ENCODE data around the gene MDM2. TPM values are rescaled to one million over a fixed set of nuclear protein-coding genes. Genes with fewer than 3 reads are reported as not detected.

Gene MDM2
- total RNA-seq, 1 donor from 2014 or later = 36.0 TPM

GRCh38 chr12:68823696-68824095 lies 15.7 kb downstream of the MDM2 start:
- Histone ChIP-seq H3K4me1 (peaks cover 22% of the 10 kb centered on the region), H3K9me3 (replicated peaks) (no peaks in the 10 kb centered on the region), H3K36me3 (peaks cover 96% of the 10 kb centered on the region), H3K4me3 (no peak overlapping the region), H3K27me3 (ENCODE audit: low read depth) (no peaks in the 10 kb centered on the region), H3K27ac (replicated peaks) (no peak overlapping the region)
- TF ChIP-seq, protein P1, sequence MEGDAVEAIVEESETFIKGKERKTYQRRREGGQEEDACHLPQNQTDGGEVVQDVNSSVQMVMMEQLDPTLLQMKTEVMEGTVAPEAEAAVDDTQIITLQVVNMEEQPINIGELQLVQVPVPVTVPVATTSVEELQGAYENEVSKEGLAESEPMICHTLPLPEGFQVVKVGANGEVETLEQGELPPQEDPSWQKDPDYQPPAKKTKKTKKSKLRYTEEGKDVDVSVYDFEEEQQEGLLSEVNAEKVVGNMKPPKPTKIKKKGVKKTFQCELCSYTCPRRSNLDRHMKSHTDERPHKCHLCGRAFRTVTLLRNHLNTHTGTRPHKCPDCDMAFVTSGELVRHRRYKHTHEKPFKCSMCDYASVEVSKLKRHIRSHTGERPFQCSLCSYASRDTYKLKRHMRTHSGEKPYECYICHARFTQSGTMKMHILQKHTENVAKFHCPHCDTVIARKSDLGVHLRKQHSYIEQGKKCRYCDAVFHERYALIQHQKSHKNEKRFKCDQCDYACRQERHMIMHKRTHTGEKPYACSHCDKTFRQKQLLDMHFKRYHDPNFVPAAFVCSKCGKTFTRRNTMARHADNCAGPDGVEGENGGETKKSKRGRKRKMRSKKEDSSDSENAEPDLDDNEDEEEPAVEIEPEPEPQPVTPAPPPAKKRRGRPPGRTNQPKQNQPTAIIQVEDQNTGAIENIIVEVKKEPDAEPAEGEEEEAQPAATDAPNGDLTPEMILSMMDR (IDR thresholded peaks at IDR 0.05; ENCODE audit: borderline replicate concordance) = no peak
- no peak for DNase-seq
- intact Hi-C loops (cut with micrococcal nuclease) = no loop called here

- DNase-seq = no peak
- peaks cover 22% of the 10 kb centered on the region for H3K4me1 ChIP-seq
- no peaks in the 10 kb centered on the region for H3K27me3 ChIP-seq (ENCODE audit: low read depth)
- intact Hi-C loops (cut with micrococcal nuclease) = no loop called here
- no peaks in the 10 kb centered on the region for H3K9me3 ChIP-seq (replicated peaks)
- TF ChIP-seq, protein P1 (IDR thresholded peaks at IDR 0.05; ENCODE audit: borderline replicate concordance) = no peak
- no peak overlapping the region for H3K27ac ChIP-seq (replicated peaks)
- peaks cover 97% of the 10 kb centered on the region for H3K36me3 ChIP-seq
- no peak overlapping the region for H3K4me3 ChIP-seq
Measured at GRCh38 chr12:68824131-68824530, 16.2 kb downstream of the MDM2 start.

DNA sequence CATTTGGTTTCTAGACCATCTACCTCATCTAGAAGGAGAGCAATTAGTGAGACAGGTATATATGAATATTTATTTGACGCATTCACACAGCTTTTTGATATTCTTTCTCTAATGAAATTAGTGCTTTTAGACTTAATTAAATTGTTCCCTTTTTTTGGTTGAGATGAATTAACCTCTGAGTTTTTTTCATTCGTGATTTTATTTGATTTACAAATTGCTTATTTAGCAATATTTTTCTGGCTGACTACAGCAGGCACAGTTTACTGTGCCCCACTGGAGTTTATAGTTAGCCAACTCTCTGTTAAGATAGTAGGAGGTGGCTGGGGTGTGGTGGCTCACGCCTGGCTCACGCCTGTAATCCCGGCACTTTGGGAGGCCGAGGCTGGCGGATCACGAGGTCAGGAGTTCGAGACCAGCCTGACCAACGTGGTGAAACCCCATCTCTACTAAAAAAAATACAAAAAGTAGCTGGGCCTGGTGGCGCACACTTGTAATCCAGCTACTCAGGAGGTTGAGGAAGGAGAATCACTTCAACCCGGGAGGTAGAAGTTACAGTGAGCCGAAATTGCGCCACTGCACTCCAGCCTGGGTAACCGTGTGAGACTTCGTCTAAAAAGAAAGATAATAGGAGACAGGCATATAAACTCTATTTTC lies 16.7 kb downstream of the MDM2 start:
- H3K27me3 ChIP-seq (ENCODE audit: low read depth) = no peaks in the 10 kb centered on the region
- TF ChIP-seq, protein P1 (IDR thresholded peaks at IDR 0.05; ENCODE audit: borderline replicate concordance) = no peak
- no peaks in the 10 kb centered on the region for H3K9me3 ChIP-seq (replicated peaks)
- no peak overlapping the region for H3K4me3 ChIP-seq
- peaks cover 22% of the 10 kb centered on the region for H3K4me1 ChIP-seq
- no peak overlapping the region for H3K27ac ChIP-seq (replicated peaks)
- no peak for DNase-seq
- intact Hi-C loops (cut with micrococcal nuclease) = no loop called here
- H3K36me3 ChIP-seq = peaks cover 97% of the 10 kb centered on the region

DNA sequence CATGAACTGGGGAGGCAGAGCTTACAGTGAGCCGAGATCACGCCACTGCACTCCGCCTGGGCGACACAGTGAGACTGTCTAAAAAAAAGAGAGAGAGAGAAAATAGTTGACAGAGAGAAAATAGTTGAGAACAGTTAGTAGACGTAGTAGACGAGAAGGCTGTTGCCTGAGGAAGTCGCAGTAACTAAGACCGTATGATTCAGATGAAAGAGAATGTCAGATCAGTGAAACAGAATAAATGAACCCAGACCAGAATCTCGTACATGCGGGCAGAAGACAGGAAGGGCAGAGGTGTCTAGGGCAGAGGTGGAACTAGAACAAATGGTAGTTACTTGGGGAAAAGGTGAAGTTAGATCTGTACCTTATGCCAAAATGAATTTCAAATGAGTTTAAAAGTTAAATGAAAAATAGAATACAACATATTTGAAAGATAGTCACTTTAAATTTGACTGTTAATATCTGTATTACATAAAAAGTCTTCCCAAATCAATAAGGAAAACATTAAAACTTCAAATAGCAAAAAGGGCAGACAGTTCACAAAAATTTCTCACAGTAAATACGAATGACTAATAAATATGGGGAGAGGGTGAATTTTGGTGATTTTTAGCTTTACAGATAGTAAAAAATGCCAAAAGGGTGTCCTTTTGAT lies 17.7 kb downstream of the MDM2 start:
- Histone ChIP-seq H3K27ac (replicated peaks) (no peak overlapping the region), H3K27me3 (ENCODE audit: low read depth) (no peaks in the 10 kb centered on the region), H3K9me3 (replicated peaks) (no peaks in the 10 kb centered on the region), H3K36me3 (peaks cover 95% of the 10 kb centered on the region), H3K4me3 (no peak overlapping the region), H3K4me1 (peaks cover 22% of the 10 kb centered on the region)
- TF ChIP-seq, protein P1 (IDR thresholded peaks at IDR 0.05; ENCODE audit: borderline replicate concordance) = no peak
- intact Hi-C loops (cut with micrococcal nuclease) = no loop called here
- no peak for DNase-seq

- Histone ChIP-seq H3K27ac (replicated peaks) (no peak overlapping the region), H3K4me3 (no peak overlapping the region), H3K27me3 (ENCODE audit: low read depth) (no peaks in the 10 kb centered on the region), H3K9me3 (replicated peaks) (no peaks in the 10 kb centered on the region), H3K36me3 (peaks cover 90% of the 10 kb centered on the region), H3K4me1 (peaks cover 10% of the 10 kb centered on the region)
- DNase-seq = no peak
- intact Hi-C loops (cut with micrococcal nuclease) = no loop called here
- TF ChIP-seq, protein P1 (IDR thresholded peaks at IDR 0.05; ENCODE audit: borderline replicate concordance) = no peak
Measured at GRCh38 chr12:68827895-68828671, 20.1 kb downstream of the MDM2 start.
